ENCODE measurements around the gene SORL1.

DNA sequence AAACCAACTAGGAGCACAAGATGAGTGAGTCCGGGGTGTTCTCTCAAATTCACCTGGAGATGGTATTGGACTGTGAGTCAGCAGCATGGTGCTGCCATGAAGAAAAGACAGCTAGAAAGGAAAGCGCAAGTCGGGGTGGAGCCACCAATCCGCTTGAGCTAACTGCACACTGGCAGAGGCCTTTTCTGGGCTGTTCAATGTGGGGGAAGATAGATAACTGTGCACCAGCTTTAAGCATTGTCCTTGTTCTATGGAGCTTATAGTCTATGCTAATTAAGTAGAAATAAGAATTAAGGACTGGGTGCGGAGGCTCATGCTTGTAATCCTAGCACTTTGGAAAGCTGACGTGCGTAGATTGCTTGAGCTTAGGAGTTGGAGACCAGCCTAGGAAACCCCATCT is 22.6 kb downstream of the SORL1 start:
- TF ChIP-seq, protein P1, sequence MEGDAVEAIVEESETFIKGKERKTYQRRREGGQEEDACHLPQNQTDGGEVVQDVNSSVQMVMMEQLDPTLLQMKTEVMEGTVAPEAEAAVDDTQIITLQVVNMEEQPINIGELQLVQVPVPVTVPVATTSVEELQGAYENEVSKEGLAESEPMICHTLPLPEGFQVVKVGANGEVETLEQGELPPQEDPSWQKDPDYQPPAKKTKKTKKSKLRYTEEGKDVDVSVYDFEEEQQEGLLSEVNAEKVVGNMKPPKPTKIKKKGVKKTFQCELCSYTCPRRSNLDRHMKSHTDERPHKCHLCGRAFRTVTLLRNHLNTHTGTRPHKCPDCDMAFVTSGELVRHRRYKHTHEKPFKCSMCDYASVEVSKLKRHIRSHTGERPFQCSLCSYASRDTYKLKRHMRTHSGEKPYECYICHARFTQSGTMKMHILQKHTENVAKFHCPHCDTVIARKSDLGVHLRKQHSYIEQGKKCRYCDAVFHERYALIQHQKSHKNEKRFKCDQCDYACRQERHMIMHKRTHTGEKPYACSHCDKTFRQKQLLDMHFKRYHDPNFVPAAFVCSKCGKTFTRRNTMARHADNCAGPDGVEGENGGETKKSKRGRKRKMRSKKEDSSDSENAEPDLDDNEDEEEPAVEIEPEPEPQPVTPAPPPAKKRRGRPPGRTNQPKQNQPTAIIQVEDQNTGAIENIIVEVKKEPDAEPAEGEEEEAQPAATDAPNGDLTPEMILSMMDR (IDR thresholded peaks at IDR 0.05), result no peak
- TF ChIP-seq POLR2A (IDR thresholded peaks at IDR 0.05), result no peak
- no peak for TF ChIP-seq POLR2AphosphoS5 (IDR thresholded peaks at IDR 0.05; ENCODE audit: insufficient read depth in 1 of 2, low read depth in 1 of 2)
